ENCODE data around the gene NKAIN2.
"Not testable (repeated sequence)": the region's sequence is repeated elsewhere in the genome, so short reads cannot be mapped to it uniquely, and the experiment has no call there.

The NKAIN2 gene

GRCh38 chr6:123972600-123973294 is 169.1 kb downstream of the NKAIN2 start:
- DNase-seq = no peak

GRCh38 chr6:123980311-123980710 is 176.6 kb downstream of the NKAIN2 start:
- DNase-seq = no peak

- DNase-seq = no peak
These were observed 183.3 kb downstream of the NKAIN2 start for GRCh38 chr6:123986938-123987337.

- not testable (repeated sequence) for DNase-seq
These were observed 186.3 kb downstream of the NKAIN2 start for GRCh38 chr6:123989918-123990317.

- no peak for DNase-seq
These were observed 186.7 kb downstream of the NKAIN2 start for GRCh38 chr6:123990376-123990775.

GRCh38 chr6:123994168-123994567 is 190.5 kb downstream of the NKAIN2 start:
- no peak for DNase-seq

- no peak for DNase-seq
These were observed 191.4 kb downstream of the NKAIN2 start for GRCh38 chr6:123994891-123995635.

- no peak for DNase-seq
These were observed 193.6 kb downstream of the NKAIN2 start for GRCh38 chr6:123997223-123997622.

- DNase-seq = no peak
These were observed 198.9 kb downstream of the NKAIN2 start for GRCh38 chr6:124002377-124003081.

GRCh38 chr6:124007266-124007665 is 203.6 kb downstream of the NKAIN2 start:
- DNase-seq = no peak

GRCh38 chr6:124008000-124008987 is 204.6 kb downstream of the NKAIN2 start:
- DNase-seq = no peak

GRCh38 chr6:124008988-124009765 is 205.5 kb downstream of the NKAIN2 start:
- no peak for DNase-seq

GRCh38 chr6:124010574-124010973 is 206.9 kb downstream of the NKAIN2 start:
- DNase-seq = no peak

GRCh38 chr6:124011180-124011579 is 207.5 kb downstream of the NKAIN2 start:
- no peak for DNase-seq

GRCh38 chr6:124022051-124022450 is 218.4 kb downstream of the NKAIN2 start:
- DNase-seq = not testable (repeated sequence)

GRCh38 chr6:124022641-124023040 is 219.0 kb downstream of the NKAIN2 start:
- no peak for DNase-seq

GRCh38 chr6:124026694-124027093 is 223.0 kb downstream of the NKAIN2 start:
- no peak for DNase-seq

GRCh38 chr6:124027392-124027791 is 223.7 kb downstream of the NKAIN2 start:
- no peak for DNase-seq

- no peak for DNase-seq
These were observed 224.5 kb downstream of the NKAIN2 start for GRCh38 chr6:124028117-124028516.

- no peak for DNase-seq
These were observed 225.9 kb downstream of the NKAIN2 start for GRCh38 chr6:124029567-124029966.

- no peak for DNase-seq
These were observed 229.8 kb downstream of the NKAIN2 start for GRCh38 chr6:124033501-124033900.

- DNase-seq = no peak
These were observed 232.7 kb downstream of the NKAIN2 start for GRCh38 chr6:124036384-124036783.

Measured in CD4-positive, alpha-beta T cell treated with Interleukin-4 for 1 hour (primary cell).